AG10803 (cell line): ENCODE measurements around the gene FAM118A.

Experiments
- DNase-seq: peaks from one replicate; pipeline ENCODE4 v3.0.0; 2010; ENCODE audit warnings: low read depth
- H3K4me3 ChIP-seq: 2 replicates; pipeline ENCODE4 v1.5.1; 2011; ENCODE audit warnings: mild to moderate bottlenecking, low read length, control low read depth
- CTCF ChIP-seq: conservative IDR thresholded peaks from 2 replicates; pipeline ENCODE4 v1.5.1; 2011; ENCODE audit warnings: mild to moderate bottlenecking, low read length, control low read depth, inconsistent platforms

FAM118A gene

GRCh38 chr22:45331486-45331885 lies 21.8 kb downstream of the FAM118A start:
- no peak for DNase-seq
- no peak overlapping the region for H3K4me3 ChIP-seq
- TF ChIP-seq CTCF = no peak

GRCh38 chr22:45332001-45332400 lies 22.3 kb downstream of the FAM118A start:
- no peak for DNase-seq
- no peak for TF ChIP-seq CTCF
- H3K4me3 ChIP-seq = no peak overlapping the region

- DNase-seq = peak; percentile 41
- TF ChIP-seq CTCF = no peak
- H3K4me3 ChIP-seq = no peak overlapping the region
These were observed 24.3 kb downstream of the FAM118A start for GRCh38 chr22:45334068-45334467.

- H3K4me3 ChIP-seq = no peak overlapping the region
- no peak for DNase-seq
- no peak for TF ChIP-seq CTCF
These were observed 24.8 kb downstream of the FAM118A start for GRCh38 chr22:45334528-45334927.

GRCh38 chr22:45335021-45335818 lies 25.5 kb downstream of the FAM118A start:
- H3K4me3 ChIP-seq = no peak overlapping the region
- DNase-seq = peak; percentile 54
- TF ChIP-seq CTCF = peak; percentile 45

- H3K4me3 ChIP-seq = no peak overlapping the region
- no peak for TF ChIP-seq CTCF
- no peak for DNase-seq
These were observed 26.3 kb downstream of the FAM118A start for GRCh38 chr22:45335854-45336522.

GRCh38 chr22:45336971-45337431 lies 27.3 kb downstream of the FAM118A start:
- H3K4me3 ChIP-seq = no peak overlapping the region
- peak; percentile 38 for DNase-seq
- TF ChIP-seq CTCF = no peak
